Panc1 (cell line): Measurements from ENCODE around the gene SH3BGRL2.

Source experiments
- CTCF ChIP-seq: fragments of 450-650 bp; IDR thresholded peaks from 2 replicates; pipeline ENCODE4 v1.5.1; 2017; ENCODE audit warnings: mild to moderate bottlenecking
- POLR2AphosphoS5 ChIP-seq: IDR thresholded peaks from 2 replicates; pipeline ENCODE4 v1.6.1; 2012; ENCODE audit warnings: mild to moderate bottlenecking, low read depth, low read length, moderate library complexity

- no peak for TF ChIP-seq CTCF
- no peak for TF ChIP-seq POLR2AphosphoS5
These were observed 26.1 kb downstream of the SH3BGRL2 start for GRCh38 chr6:79657238-79657637.
